HG03139 (cell line): Measurements from ENCODE around the gene NFE2L2.
"Not testable (repeated sequence)": the region's sequence is repeated elsewhere in the genome, so short reads cannot be mapped to it uniquely, and the experiment has no call there.

Source experiments
- ATAC-seq: cut with Tn5 transposase; IDR thresholded peaks from one replicate; pipeline ENCODE4 v1.9.1; 2021; ENCODE audit not compliant: unreplicated experiment

Gene NFE2L2

DNA sequence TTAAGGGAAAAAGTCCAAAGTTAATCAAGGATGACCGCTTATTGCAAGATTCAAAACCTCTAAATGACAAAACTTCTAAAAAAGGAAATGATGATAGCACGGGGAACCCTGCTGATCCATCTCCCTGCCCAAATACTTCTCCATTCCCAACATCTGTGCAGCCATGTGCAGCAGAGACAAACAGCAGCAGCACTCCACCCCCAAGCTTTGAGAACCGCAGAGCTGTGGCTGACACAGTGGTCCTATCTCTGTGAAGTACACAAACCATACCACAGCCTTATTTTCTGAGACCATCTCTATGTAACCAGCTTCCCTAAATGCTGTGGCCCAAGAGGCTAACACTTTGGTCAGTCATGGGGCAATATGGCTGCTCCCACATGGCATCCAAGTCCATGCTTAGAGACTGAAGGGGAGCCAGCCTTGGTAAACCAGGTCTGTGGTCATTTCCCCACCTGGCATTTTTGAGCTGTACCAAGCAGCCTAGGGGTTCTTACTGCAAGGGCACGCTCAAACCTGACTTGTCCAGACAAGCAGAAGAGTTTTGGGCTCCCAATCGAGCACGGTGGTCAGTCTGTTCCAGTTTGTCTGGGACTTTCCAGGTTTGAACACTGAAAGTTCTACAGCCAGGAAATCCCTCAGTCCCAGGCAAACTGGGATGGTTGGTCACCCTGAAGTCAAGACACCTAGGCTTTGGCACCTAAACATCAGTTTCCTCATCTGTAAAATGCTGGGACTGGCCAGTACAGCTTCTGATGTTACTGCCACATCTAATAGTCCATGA, 17.1 kb upstream of the NFE2L2 start:
- ATAC-seq: peak; percentile 55

DNA sequence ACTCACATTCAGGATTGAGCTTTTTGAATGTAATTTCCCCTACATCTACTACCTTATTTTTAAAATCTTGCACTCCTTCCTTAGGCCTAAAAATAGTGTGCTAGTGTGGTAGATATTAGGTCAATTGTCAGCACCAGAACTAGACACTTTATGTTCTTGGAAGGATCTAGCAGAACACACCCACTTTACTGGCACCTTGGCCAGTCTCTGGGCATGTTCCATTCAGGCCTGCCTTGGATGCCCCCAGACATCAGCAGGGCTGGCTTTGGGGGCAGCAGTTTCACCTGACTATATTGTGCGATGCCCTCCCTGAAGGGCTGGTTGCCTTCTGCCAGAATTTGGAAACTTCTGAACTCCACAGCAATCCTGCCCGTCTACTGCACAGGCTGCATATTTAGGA, 15.3 kb upstream of the NFE2L2 start:
- ATAC-seq: no peak

DNA sequence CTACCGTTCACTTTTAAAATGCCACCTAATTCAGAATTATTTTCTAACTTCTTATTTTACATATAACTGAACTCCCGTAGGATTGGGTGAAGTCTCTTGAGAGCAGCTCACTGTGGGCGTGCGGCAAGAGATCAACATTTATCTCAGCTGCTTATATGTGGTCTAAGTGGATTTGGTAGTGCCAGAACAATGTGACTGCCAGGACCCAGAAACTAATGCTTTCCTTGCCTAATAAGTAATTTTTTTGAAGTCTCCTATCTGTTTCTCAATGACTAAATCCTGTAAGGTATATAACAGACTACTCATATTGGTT, 11.2 kb upstream of the NFE2L2 start:
- ATAC-seq: no peak

DNA sequence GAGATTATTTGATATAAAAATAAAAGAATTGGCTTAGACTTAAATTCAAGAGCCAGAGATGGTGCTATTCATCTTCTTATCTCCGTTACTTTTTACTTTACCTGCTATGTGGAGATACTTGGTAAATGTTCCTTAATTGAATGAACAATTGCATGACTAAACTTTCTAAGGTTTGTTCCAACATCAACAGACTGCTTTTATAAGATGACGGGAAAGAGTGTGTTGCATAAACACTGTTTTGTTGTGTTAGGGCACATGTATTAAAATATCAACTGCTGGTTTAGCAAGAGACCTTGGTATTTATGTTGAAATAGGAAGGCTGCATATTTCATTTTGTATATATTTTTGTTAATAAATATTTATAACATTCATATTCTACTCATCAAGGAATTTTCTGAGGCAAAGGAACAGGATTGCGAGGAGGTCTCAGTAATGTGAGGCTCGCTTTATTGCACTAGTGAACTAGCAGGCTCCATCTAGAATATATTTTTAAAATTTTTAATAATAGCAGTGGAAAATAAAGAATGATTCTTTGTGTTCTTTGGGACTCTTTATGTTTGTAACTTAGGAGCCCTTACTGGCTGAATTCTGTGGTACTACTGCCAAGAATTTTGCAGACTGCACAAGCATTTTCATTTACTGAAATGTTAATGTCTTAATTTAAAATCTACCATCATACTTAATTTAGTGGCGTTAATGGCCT, 10.7 kb upstream of the NFE2L2 start:
- no peak for ATAC-seq

DNA sequence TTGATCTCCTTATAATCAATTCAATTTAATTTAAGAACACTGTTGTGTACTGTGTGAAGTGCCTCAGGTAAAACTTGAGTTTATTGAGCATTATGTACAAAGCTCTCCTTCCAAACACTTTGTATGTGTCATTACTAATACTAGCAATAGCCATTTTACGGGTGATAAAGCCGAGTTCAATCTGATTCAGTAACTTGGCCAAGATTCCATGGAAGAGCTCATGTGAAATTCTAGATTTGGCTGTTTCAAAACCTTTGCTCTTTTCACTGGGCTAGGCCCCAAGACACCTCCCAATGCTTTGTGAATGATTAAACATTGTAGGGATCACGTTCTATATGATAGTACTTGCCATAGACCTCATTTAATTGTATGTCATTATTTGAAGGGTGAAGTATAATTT, 8.9 kb upstream of the NFE2L2 start:
- no peak for ATAC-seq

DNA sequence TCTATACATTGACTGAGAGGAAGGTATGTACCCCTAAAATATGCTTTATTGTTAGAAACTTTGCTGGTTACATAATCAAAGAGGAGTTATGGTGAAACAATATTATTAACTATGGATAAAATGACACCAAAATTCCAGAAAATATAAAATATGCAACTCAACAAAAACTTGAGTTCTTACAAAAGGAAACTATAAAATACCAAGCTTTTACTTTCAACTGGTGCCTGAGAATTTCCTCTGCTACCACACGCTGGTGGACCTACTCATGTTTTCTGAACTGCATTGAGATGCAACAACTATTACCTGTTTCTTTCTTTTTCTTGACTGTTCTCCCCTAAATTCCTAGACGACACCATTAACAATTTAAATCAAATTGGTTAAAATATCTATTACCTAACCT, 8.2 kb upstream of the NFE2L2 start:
- ATAC-seq: no peak

DNA sequence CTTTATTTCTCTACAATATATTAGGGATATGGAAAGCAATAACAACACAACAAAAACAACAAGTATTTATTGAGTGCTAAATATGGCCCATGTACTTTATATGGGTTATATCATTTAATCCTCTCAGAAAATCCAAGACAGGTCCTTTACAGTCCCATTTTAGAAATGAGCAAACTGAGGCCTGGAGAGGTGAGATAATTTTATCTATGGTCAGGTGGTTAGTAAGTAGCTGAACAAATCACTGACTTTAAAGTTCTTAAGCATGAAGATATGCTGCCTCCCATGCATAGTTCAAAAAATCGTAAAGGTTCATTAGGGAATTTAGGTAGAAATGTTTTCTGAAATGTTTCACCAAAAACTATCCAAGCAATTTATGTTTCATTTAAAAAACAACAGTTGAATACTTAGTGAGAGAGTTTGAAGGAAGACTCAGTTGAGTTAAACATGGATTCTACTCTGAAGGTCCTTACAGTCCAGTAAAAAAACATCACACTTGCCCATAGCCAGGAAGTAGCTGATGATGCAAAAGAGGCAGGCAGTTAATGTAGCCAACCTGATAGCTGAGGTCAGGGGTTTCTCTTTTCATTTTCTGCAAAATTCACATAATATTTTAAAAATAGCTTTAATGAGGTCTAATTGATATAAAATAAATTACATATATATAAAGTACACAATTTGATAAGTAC, 7.6 kb upstream of the NFE2L2 start:
- ATAC-seq: no peak

DNA sequence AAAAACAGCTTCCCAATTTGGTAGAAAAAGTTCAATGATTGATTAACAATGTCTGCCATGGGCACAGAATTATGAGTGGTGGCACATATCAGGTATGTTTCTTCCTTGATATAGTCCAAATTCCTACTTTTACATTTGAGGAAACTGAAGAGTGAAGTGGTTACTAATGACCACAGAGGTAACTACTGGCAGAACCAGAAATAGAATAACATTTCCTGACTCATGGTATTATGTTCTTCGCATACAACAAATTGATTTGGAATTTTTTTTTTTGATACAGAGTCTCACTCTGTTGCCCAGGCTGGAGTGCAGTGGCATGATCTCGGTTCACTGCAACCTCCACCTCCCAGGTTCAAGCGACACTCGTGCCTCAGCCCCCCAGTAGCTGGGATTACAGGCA, 6.0 kb upstream of the NFE2L2 start:
- no peak for ATAC-seq

GRCh38 chr2:177268901-177269300, 4.4 kb upstream of the NFE2L2 start:
- no peak for ATAC-seq

DNA sequence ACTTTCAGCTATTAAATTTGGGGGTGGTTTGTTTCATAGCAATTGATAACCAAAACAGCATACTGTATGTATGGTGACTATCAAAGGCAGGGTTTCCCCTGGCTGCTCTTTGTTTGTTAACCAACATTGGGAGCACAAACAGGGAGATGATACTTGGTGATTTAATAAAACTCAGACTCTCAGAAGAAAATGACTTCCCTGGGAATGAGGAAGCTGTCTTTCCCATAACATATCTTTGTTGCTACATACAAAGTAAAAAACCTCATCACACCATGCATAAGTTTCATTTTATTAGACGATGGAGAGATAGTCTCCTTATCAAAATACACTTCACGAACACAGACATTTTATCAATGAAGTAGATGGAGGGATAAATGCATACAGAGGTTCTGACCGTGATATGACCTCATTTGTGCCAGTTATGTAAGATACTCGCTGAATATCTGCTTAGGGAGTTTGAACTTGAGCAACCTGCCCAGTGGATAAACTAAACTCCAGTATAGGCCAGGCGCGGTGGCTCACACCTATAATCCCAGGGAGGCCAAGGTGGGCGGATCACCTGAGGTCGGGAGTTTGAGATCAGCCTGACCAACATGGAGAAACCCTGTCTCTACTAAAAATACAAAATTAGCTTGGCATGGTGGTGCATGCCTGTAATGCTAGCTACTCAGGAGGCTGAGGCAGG, 3.8 kb upstream of the NFE2L2 start:
- no peak for ATAC-seq

DNA sequence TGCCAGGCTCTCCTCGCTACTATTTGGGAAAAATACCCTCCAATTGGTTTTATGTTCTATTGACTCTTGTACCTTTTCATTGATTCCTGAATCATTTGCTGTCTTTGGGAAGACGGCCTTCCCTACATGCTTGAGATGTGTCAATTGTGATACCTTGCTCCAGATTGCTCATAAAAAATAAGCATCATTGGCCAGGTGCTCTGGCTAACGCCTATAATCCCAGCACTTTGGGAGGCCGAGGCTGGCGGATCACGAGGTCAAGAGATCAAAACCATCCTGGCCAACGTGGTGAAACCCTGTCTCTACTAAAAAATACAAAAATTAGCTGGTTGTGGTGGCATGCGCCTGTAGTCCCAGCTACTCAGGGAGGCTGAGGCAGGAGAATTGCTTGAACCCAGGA, 2.4 kb upstream of the NFE2L2 start:
- not testable (repeated sequence) for ATAC-seq

DNA sequence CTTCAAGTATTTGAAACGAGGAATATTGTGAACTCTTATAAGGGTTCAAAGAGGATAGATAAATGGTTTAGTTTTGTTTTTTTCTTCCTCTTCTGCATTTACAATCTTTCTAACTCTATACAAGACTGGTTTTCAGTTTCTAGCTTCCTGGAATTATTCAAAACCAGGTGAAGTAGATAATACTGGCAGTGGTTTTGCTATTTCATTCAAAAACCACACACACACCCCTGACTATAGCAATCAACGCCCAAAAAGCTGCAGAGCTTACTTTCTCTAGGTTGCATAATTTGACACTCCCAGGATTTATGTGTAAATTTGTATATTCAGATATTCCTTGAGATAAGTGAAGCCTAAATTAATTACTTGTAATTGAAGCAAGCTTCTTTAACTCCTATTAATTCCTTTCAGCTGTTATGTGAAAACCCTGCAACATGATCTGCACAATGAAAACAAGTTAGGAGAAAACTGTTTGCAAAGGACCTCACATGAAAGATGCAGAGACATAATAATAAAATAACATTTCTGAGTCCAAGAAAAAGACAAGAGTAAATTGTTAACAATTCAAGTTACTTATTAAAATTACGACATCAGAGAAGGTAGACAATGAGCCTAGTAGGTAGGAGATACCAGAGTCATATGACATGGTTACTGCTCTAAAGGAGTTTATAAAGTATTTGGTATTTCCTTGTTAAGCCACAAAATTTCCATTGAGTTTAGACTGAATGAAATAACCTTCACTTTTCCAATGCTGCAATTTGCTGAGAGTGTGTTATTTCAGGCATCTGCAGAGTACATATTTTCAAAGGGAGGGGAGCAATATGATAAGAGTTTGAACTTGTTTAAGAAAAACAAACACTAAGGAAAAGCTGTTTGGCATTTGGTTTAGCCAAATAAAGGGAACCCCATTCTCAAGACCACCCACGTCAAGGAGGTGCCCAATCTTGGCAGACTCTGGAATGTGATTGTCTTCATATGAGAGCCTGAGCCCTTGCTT, 1.6 kb upstream of the NFE2L2 start:
- ATAC-seq: no peak

DNA sequence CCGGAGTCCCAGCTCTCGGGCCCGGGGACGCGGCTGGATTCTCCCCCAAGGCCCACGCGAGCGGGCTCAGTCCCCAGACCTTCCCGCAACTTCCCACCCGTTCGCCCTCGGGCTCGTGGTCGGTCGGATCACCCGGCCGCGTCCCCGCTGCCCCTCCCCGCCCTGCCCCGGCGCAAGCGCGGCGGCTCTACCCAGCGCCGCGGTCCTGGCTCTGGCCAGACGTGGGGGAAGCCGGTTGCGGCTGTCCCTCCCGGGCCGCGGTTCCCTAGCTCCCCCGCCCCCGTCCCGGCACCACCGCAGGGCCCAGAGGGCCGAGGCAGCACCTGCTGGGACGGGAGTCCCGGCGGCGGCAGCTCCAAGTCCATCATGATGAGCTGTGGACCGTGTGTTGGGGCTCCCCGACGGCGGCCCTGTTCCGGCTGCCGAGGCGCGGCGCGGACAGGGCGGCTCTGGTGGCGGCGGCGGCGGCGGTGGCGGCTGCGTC, 276 bp downstream of the NFE2L2 start:
- peak; percentile 8 for ATAC-seq

DNA sequence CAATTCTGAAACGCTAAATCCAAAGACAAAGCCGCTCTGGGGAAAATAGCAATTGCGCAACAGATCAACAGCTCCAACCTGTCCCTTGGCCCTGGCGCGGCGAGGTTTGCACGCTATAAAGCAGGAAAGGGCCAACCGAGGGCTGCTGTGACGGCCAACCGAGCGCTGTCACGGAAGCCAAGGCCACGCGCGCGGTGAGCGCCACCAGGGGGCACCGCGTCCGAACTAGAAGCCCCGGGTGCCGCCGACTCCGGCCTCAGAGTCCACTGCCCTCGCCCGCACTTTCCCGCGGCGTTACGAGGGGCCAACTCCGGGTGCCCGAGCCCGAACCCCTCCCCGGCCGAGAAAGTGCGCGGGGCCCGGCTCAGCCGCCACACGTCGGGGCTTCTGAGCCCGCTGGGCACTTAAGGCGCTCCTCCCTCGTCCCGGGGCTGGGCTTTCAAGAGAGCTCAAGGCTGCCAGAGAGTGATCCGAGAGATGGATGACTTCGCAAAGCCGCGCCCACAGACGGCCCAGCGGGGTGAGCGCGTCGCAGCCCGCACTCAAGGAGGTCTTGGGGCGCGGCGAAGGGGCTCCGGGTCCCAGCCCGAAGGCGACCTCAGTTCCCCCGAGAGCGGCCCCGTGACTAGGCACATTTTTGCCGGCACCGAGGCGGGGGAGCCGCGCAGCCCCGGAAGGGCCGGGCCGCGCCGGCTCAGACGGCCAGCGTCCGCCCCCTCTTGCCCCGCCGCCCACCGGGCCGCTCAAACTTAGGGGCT, 897 bp downstream of the NFE2L2 start:
- ATAC-seq: peak; percentile 45

DNA sequence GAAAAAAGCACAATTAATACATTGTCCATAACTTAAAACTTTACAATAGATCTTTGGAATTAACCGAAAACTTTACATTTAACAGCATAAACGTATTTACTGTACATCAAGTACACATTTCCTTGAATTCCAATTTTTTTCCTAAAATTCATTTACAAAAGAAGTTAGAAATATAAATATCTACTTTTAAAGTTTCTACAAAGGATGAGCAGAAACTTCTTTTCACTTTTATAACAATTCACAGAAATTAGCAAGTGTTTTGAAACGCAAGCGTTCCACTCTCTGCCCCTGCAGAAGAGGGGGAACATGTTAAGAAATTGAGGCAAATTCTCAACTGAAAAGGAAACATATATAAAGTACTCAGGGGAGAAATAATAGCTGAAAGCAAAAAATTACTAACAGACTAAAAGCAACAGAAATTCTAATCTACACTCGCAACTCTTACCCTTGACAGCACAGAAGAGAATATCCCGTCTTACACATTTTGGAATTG, 1.5 kb downstream of the NFE2L2 start:
- ATAC-seq: no peak

GRCh38 chr2:177262092-177262491, 2.4 kb downstream of the NFE2L2 start:
- ATAC-seq: no peak

DNA sequence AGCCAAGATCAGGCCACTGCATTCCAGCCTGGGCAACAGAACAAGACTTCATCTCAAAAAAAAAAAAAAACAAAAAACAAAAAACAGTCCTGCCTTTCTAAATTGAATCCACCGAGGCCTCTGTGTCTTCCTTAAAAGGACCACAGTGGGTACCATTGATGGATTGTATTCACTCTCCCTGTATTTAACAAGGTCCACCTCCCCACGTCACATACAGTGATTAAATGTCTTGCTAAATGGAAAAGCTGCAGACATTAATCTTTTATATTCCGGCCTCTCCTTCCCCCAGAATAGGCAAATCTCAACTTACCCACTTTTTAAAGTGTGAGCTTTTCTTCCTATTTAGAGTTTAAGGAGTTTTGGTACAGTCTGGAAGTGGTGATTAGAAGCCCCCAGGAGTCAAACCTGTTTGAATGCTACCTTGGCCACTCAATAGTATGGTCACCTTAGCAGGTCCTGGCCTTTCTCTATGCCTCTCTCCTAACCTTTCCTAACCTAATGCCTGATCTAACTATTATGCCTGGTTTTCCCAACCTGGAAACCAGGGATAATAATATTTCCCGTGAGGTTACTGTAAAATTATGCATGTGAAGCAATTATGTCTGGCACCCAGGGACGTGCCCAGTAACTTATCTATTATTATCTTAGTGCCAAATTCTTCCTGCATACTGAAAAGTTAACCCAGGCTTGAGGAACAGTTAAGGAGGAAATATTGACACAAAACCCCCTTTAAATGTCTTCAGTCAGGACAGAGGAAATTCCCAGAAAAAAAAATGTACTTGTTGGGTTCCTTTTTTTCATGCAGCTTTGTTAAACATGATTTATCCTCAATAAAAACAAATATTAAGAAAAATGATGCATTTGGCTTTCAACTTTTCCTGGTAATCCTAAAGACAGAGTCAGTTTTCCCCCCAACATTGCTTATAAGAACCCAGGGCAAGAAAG, 3.1 kb downstream of the NFE2L2 start:
- ATAC-seq: no peak

- no peak for ATAC-seq
Observed at GRCh38 chr2:177260379-177260778, 4.1 kb downstream of the NFE2L2 start.
